PC-9 (cell line): ENCODE results near the gene DPH1. TPM values are rescaled to one million over a fixed set of nuclear protein-coding genes. Genes with fewer than 3 reads are reported as not detected.

ENCODE experiments used
- BruUV-seq: library from RNA; stranded (reverse); fragments of 400-500 nt; replicated peaks from 2 replicates; lab custom pipeline; 2021; lab: Mats Ljungman, UMichigan
- CTCF ChIA-PET: fragments of 300-600 bp; sonication (Branson Sonifier 250); formaldehyde crosslinking; loops from one replicate; lab custom pipeline; 2022; ENCODE audit warnings: antibody characterized with exemption; lab: Charles Lee
- POLR2A ChIA-PET: fragments of 300-600 bp; sonication (Branson Sonifier 250); formaldehyde crosslinking; loops from one replicate; lab custom pipeline; 2022; ENCODE audit warnings: antibody characterized with exemption; ENCODE audit not compliant: unreplicated experiment; lab: Charles Lee
- DNase-seq, 2 experiments: peaks; one replicate each; pipeline versions ENCODE4 v3.0.0 to v3.0.0-alpha.2; 2015 to 2022; ENCODE audit warnings: mixed read lengths in 1 of 2
- H2AFZ ChIP-seq: fragments of 200-600 bp; sonication (generic); 2 replicates; pipeline ENCODE4 v1.8.1; 2017; ENCODE audit warnings: antibody characterized with exemption
- H3F3A ChIP-seq: fragments of 200-600 bp; sonication (generic); 2 replicates; pipeline ENCODE4 v1.8.1; 2017; ENCODE audit warnings: antibody characterized with exemption, mild to moderate bottlenecking, low read depth; ENCODE audit not compliant: insufficient read depth
- H3K27ac ChIP-seq: fragments of 200-600 bp; sonication (generic); 2 replicates; pipeline ENCODE4 v1.6.1; 2016; ENCODE audit warnings: mixed run types
- H3K27me3 ChIP-seq: fragments of 200-600 bp; sonication (generic); 2 replicates; pipeline ENCODE4 v1.6.1; 2016; ENCODE audit warnings: low read depth, mixed run types; ENCODE audit not compliant: insufficient read depth
- H3K36me3 ChIP-seq: fragments of 200-600 bp; sonication (generic); 2 replicates; pipeline ENCODE4 v1.6.1; 2016; ENCODE audit warnings: low read depth, mixed run types
- H3K4me1 ChIP-seq: fragments of 200-600 bp; sonication (generic); replicated peaks from 2 replicates; pipeline ENCODE4 v1.6.1; 2016; ENCODE audit warnings: mixed run types; ENCODE audit not compliant: insufficient read depth
- H3K4me2 ChIP-seq: fragments of 200-600 bp; sonication (generic); 2 replicates; pipeline ENCODE4 v1.6.1; 2017; ENCODE audit warnings: mixed run types
- H3K4me3 ChIP-seq: fragments of 200-600 bp; sonication (generic); 2 replicates; pipeline ENCODE4 v1.6.1; 2016; ENCODE audit warnings: mixed run types
- H3K79me2 ChIP-seq: fragments of 200-600 bp; sonication (generic); 2 replicates; pipeline ENCODE4 v1.6.1; 2017; ENCODE audit warnings: low read depth, mixed run types
- H3K9me2 ChIP-seq: fragments of 200-600 bp; sonication (generic); 2 replicates; pipeline ENCODE4 v1.8.1; 2017; ENCODE audit warnings: mild to moderate bottlenecking; ENCODE audit not compliant: insufficient read depth
- H3K9me3 ChIP-seq: fragments of 200-600 bp; sonication (generic); 2 replicates; pipeline ENCODE4 v1.8.1; 2016; ENCODE audit warnings: low read depth; ENCODE audit not compliant: insufficient read depth
- H4K20me1 ChIP-seq: fragments of 200-600 bp; sonication (generic); 2 replicates; pipeline ENCODE4 v1.8.1; 2017; ENCODE audit not compliant: insufficient read depth
- EZH2 ChIP-seq: fragments of 200-600 bp; sonication (generic); IDR thresholded peaks from 2 replicates; pipeline ENCODE4 v1.8.0; 2017; ENCODE audit warnings: antibody characterized with exemption, low read depth
- intact Hi-C: fragments of 100-400 bp; cut with micrococcal nuclease; formaldehyde crosslinking; loops from one replicate; pipeline ENCODE4 v1.10.0; 2022; ENCODE audit not compliant: unreplicated experiment
- total RNA-seq: library from RNA; stranded (reverse); gene quantifications from 2 replicates; pipeline ENCODE4 v1.2.3, GENCODE V29; 2021
- TF ChIP-seq, protein P1 (sequence below): fragments of 200-600 bp; sonication (generic); conservative IDR thresholded peaks from 2 replicates; pipeline ENCODE4 v1.6.1; 2017; ENCODE audit warnings: mixed run types, antibody characterized with exemption, mild to moderate bottlenecking, moderate library complexity

Gene DPH1
- total RNA-seq, 1 experiment from 2014 or later: 36.7 TPM

DNA sequence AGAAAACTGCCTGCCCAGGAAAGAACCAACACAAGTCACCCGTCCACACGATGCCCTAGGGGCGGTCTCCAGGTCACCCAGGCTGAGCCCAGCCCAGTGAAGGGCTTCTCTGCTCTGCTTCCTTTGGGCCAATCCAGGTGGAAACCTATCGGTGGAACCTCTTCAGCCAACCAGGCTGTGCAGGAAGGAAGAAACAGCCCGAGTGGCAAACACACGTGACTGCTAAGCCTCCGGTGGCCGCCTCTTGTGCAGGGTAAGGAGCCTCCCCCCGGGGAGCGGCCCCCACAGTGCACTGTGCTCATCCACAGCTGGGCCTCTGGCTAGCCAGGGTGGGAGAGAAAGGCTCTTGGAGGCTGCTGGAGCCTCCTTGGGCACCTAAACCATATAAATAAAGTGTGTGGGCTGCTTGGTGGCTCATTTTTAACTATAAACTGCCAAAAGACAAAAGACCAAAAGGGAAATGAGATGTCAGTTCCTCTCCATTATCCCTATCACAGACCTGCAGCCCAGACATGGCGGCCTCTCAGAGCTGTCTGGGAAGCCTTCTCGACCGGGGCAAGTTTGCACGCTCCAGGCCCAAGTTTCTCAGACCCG lies 7.2 kb upstream of the DPH1 start:
- ChIA-PET POLR2A (no interaction called here), CTCF (no interaction called here)
- no peak overlapping the region for H2AFZ ChIP-seq
- no peaks in the 10 kb centered on the region for H3K9me2 ChIP-seq
- peak in 1 of 2 experiments; percentile 29 for DNase-seq
- TF ChIP-seq, protein P1, sequence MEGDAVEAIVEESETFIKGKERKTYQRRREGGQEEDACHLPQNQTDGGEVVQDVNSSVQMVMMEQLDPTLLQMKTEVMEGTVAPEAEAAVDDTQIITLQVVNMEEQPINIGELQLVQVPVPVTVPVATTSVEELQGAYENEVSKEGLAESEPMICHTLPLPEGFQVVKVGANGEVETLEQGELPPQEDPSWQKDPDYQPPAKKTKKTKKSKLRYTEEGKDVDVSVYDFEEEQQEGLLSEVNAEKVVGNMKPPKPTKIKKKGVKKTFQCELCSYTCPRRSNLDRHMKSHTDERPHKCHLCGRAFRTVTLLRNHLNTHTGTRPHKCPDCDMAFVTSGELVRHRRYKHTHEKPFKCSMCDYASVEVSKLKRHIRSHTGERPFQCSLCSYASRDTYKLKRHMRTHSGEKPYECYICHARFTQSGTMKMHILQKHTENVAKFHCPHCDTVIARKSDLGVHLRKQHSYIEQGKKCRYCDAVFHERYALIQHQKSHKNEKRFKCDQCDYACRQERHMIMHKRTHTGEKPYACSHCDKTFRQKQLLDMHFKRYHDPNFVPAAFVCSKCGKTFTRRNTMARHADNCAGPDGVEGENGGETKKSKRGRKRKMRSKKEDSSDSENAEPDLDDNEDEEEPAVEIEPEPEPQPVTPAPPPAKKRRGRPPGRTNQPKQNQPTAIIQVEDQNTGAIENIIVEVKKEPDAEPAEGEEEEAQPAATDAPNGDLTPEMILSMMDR: no peak
- TF ChIP-seq EZH2: no peak
- H3K4me1 ChIP-seq: peaks cover 7% of the 10 kb centered on the region; the same call in 1 of the 2 replicates
- intact Hi-C loops: no loop called here
- no TSS peak for BruUV-seq
- H3K27ac ChIP-seq: no peak overlapping the region
- H3K4me2 ChIP-seq: no peak overlapping the region
- H3K4me3 ChIP-seq: no peak overlapping the region
- no peaks in the 10 kb centered on the region for H3K9me3 ChIP-seq
- H3F3A ChIP-seq: peaks cover 16% of the 10 kb centered on the region; the same call in 1 of the 2 replicates
- H3K79me2 ChIP-seq: no peaks in the 10 kb centered on the region
- no peaks in the 10 kb centered on the region for H4K20me1 ChIP-seq
- H3K36me3 ChIP-seq: no peaks in the 10 kb centered on the region
- peaks cover 42% of the 10 kb centered on the region for H3K27me3 ChIP-seq

DNA sequence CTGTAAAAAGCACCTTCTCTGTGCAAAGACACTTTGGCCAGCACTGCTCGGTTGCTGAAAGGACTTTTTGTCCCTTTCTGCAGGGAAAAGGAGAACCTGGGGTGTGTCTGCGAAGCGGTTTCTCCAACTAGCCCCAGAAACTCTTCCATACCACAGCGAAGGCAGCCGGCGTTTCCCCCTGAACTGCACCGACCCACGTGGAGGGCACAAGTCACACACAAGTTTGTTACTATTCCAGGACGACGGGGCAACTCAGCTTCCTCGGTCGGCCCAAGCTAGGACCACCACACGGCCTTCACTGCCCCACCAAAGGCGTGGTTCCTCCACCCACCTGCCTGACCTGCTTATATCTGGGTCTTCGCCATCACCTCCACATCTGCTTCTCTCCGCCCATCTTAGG lies 6.7 kb upstream of the DPH1 start:
- Histone ChIP-seq H3K79me2 (no peaks in the 10 kb centered on the region), H3K4me2 (no peak overlapping the region), H3K9me3 (no peaks in the 10 kb centered on the region), H3K27ac (no peak overlapping the region), H3F3A (peaks cover 16% of the 10 kb centered on the region; the same call in 1 of the 2 replicates), H3K27me3 (peaks cover 42% of the 10 kb centered on the region), H3K36me3 (no peaks in the 10 kb centered on the region), H3K9me2 (no peaks in the 10 kb centered on the region), H3K4me3 (no peak overlapping the region), H2AFZ (no peak overlapping the region), H3K4me1 (peaks cover 7% of the 10 kb centered on the region; the same call in 1 of the 2 replicates), H4K20me1 (no peaks in the 10 kb centered on the region)
- DNase-seq: no peak
- intact Hi-C loops: no loop called here
- BruUV-seq: no TSS peak
- TF ChIP-seq, protein P1: no peak
- no peak for TF ChIP-seq EZH2
- ChIA-PET CTCF (interaction anchor here (0.6 kb wide), 1 partner anchor 154 kb away, joined by 8 read pairs; no protein-coding TSS in a partner anchor), POLR2A (interaction anchor here (0.6 kb wide), 1 partner anchor 1219 kb away, joined by 10 read pairs; no protein-coding TSS in a partner anchor)

DNA sequence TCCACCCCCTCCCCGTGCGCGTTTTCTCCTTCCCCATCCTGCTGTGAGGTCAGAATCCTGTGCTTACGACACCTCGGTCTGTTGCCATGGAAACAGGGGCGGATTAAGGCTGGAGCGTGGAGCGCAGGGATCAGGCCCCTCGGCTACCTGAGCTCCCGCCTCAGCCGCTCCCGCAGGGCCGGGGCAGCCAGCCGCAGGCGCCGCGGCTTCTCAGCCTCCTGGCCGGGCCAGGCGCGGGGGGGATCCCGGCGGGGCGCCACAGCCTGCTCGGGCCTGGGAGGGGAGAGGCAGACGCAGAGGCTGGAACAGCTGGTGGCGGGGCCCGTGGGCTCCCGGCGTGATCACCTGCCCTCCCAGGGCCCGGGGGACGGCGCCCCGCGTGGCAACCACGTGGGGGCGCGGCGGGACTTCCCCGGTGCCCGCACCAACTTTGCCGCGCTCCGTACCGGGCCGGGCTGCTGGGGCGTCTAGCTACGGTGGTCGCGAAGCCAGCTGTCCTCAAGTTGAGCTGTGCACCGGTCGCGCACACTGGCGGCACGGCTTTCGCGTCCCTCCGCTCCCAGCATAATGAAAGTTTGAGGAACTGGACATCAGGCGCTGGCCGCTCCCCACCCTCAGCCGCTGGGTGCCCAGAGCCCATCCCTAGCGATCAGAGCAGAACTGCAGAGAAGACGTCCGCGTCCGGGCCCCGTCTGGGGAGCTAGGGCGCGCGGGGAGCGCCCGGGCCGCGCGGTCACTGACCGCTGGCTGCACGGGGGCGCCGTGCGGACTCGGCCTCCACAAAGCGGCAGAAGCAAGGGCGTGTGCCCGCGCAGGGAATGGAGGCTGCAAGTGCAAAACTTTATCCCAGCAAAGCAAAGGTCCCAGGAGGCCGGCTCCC lies 6.0 kb upstream of the DPH1 start:
- Histone ChIP-seq H3F3A (peaks cover 16% of the 10 kb centered on the region; the same call in 1 of the 2 replicates), H3K4me2 (peak overlapping the region; percentile 96), H3K79me2 (no peaks in the 10 kb centered on the region), H3K4me1 (peaks cover 7% of the 10 kb centered on the region; the same call in 1 of the 2 replicates), H2AFZ (no peak overlapping the region), H3K9me3 (no peaks in the 10 kb centered on the region), H3K4me3 (peak overlapping the region; percentile 68; the same call in 1 of the 2 replicates), H3K27ac (no peak overlapping the region), H3K36me3 (no peaks in the 10 kb centered on the region), H4K20me1 (no peaks in the 10 kb centered on the region), H3K9me2 (no peaks in the 10 kb centered on the region), H3K27me3 (peaks cover 39% of the 10 kb centered on the region)
- ChIA-PET CTCF (interaction anchor here (0.6 to 1.1 kb wide), 3 partner anchors 10 to 154 kb away, joined by 3 to 8 read pairs (median 3); no protein-coding TSS in a partner anchor), POLR2A (interaction anchor here (0.6 kb wide), 1 partner anchor 1220 kb away, joined by 10 read pairs; no protein-coding TSS in a partner anchor)
- peak; percentile 34 to 35 for DNase-seq
- TF ChIP-seq, protein P1: no peak
- no peak for TF ChIP-seq EZH2
- intact Hi-C loops: no loop called here
- no TSS peak for BruUV-seq
